Stimulated activated CD4-positive, alpha-beta T cell treated with anti-CD3 and anti-CD28 coated beads, Interleukin-2, amount 100 ng/mL, for 24 hours (primary cell): Measurements from ENCODE around the gene GALNTL6.
"Not testable (repeated sequence)": the region's sequence is repeated elsewhere in the genome, so short reads cannot be mapped to it uniquely, and the experiment has no call there.

Source experiments
- DNase-seq, 2 donors: peaks; one replicate each; pipeline ENCODE4 v3.0.0-alpha.2; 2020

Gene GALNTL6

GRCh38 chr4:173041482-173041881 is 1228.3 kb downstream of the GALNTL6 start:
- DNase-seq = no peak

- not testable (repeated sequence) for DNase-seq
These were observed 1228.9 kb downstream of the GALNTL6 start for GRCh38 chr4:173042139-173042538.

GRCh38 chr4:173044340-173044739 is 1231.1 kb downstream of the GALNTL6 start:
- no peak for DNase-seq

- DNase-seq = no peak
These were observed 1232.4 kb downstream of the GALNTL6 start for GRCh38 chr4:173045571-173045970.

- DNase-seq = no peak
These were observed 1232.9 kb downstream of the GALNTL6 start for GRCh38 chr4:173046144-173046543.

- no peak for DNase-seq
These were observed 1233.6 kb downstream of the GALNTL6 start for GRCh38 chr4:173046818-173047217.

- no peak for DNase-seq
These were observed 1238.0 kb downstream of the GALNTL6 start for GRCh38 chr4:173051232-173051631.

GRCh38 chr4:173051716-173052115 is 1238.5 kb downstream of the GALNTL6 start:
- DNase-seq = no peak

GRCh38 chr4:173052439-173052838 is 1239.2 kb downstream of the GALNTL6 start:
- DNase-seq = no peak

- DNase-seq = no peak
These were observed 1243.1 kb downstream of the GALNTL6 start for GRCh38 chr4:173056271-173056670.

GRCh38 chr4:173056710-173057109 is 1243.5 kb downstream of the GALNTL6 start:
- DNase-seq = no peak

GRCh38 chr4:173057442-173057841 is 1244.2 kb downstream of the GALNTL6 start:
- no peak for DNase-seq

GRCh38 chr4:173057901-173058300 is 1244.7 kb downstream of the GALNTL6 start:
- DNase-seq = no peak

GRCh38 chr4:173061160-173061559 is 1248.0 kb downstream of the GALNTL6 start:
- no peak for DNase-seq

GRCh38 chr4:173073939-173074500 is 1260.8 kb downstream of the GALNTL6 start:
- DNase-seq = no peak

- DNase-seq = no peak
These were observed 1261.3 kb downstream of the GALNTL6 start for GRCh38 chr4:173074501-173074946.

- DNase-seq = no peak
These were observed 1263.9 kb downstream of the GALNTL6 start for GRCh38 chr4:173076903-173077634.

GRCh38 chr4:173088144-173088543 is 1274.9 kb downstream of the GALNTL6 start:
- DNase-seq = no peak
